Midbrain (tissue), 1 donor: ENCODE data around the gene HTR3B.
"Not testable (repeated sequence)": the region's sequence is repeated elsewhere in the genome, so short reads cannot be mapped to it uniquely, and the experiment has no call there.

Experiments
- DNase-seq: peaks from one replicate; lab custom pipeline; 2025; lab: John Stamatoyannopoulos, UW

HTR3B gene

GRCh38 chr11:113884361-113884836, 20.2 kb upstream of the HTR3B start:
- no peak for DNase-seq

DNA sequence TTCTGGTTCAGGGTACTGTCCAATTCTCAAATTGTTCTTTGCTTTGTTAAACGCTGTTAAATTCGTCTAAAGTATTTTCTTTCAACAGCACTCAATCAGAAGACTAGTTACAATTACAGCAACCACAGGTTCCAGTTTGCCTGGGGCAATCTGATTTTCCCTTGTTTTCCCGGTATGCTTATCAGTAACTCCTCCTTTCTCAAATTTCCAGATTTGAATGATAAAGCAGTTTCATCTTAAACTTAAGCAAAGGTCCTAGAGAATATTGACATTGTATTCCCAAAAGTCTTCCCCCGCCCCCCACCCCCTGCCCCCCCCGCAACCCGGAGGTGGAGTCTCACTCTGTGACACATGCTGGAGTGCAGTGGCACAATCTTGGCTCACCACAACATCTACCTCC, 18.7 kb upstream of the HTR3B start:
- DNase-seq, result no peak

DNA sequence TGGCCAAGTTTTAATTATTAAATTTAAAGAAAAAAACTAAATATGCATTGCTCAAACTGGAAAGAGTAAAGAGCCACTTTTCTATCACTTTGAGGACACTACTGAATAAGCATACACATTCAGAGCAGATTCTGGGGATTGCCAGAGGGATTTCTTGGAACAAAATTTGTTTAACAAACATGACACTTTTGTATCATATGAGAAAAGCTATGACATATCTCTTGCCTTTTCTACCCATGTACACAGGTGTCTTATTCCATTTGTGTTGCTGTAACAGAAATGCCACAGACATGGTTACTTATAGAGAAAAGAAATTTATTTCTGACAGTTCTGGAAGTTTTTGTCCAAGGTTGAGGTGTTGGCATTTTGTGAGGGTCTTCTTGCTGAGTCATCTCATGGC, 15.7 kb upstream of the HTR3B start:
- DNase-seq, result no peak

DNA sequence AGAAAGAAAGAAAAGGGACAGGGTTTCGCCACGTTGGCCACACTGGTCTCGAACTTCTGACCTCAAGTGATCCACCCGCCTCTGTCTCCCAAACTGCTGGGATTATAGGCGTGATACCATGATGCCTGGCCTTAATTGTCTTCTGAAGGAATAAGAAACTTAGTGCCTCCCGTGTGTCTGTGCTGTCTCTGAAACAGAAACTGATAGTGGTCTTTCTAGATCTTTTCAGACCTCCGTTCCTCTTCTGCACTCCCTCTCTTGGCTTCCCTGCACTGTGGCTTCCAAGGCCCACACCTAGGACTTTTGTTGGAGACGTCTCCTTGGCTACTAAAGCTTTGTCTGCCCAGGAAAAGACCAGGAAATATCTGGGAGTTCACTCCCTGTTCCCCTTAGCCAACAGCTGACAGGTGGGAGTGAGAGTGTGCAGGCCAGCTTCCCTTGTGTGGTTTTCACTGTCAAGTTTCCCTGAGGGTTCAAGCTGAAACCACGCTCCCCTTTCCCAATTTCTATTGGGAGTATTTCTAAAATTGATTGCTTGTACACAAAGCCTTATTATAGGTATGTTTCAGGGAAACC, 10.1 kb upstream of the HTR3B start:
- no peak for DNase-seq

DNA sequence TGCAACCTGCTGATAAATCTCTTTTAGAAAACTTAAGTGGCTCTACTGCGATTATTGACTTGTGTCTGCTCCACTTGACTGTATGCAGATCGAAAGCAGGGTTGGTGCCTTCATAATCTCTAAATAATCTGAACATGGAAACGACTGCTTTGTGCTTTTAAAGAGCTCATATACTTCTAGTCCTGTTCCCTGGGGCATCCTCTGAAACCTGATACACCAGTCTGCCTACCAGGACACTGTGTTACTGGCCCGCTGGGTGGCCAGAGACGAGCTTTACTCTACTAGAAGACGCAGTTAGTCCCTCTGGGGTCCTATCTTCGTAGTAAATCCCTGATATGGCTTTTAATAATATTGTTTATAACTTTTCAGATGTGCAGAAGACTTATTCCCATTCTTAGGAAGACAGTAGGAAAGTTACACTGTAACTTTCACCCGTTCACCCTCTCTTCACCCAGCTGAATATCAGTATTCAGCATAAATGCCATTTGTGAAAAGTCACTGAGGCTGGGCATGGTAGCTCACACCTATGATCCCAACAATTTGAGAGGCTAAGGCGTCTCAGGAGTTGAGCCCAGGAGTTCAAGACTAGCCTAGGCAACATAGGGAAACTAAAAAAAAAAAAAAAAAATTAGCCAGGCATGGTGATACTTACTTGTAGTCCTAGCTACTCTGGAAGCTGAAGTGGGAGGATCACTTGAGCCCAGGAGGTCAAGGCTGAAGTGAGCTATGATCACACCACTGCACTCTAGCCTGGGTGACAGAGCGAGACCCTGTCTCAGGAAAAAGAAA, 9.0 kb upstream of the HTR3B start:
- no peak for DNase-seq

DNA sequence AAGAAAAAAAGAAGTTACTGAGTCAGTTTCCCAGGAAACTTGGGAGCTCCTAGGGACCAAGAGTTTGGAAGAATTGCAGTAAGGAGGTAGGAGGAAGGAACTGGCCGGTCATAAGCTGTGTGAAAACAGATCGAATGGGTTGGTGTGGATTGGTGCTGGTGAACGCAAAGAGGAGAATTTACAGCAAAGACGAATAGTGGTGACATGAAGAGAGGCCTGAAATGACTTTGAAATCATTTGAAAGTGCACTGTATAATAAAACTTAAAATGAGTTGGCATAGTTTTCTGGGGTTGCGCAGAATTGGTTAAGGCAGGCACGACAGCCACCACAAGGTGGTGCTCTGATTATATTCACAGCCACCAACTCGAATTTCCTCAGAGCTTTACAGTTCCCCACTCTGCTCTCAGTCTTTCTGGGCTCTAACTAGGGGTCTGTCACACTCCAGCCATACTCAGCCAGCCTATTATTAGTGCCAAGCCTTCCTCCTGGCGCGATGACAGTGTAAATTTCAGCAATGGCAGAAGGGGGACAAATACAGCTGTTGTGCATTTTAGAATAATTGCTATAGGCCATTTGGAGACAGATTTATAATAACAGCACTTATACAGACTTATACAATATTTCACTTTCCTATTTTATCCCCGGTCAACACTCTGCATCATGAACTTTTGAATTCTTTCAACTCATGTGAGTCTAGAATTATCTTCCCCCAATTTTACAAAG, 8.3 kb upstream of the HTR3B start:
- peak; percentile 31 for DNase-seq

GRCh38 chr11:113901141-113901540, 3.5 kb upstream of the HTR3B start:
- no peak for DNase-seq

DNA sequence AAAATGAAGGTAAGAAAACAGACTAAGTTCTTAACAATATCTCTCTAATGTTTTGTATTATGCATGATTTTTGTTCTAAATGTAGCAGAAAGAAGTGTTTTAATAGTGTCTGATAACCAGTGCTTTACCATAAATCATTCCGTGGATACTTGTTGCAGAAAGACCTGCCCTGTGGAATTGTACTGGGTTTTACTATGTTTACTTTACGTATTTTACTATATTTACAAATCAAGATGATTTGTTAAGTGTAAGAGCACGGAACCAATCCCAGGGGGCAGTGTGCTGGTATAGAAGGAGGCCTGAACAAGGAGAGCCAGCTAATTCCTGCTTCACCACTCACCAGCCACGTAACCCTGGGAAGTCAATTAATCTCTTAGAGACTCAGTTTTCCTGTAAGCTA, 1.4 kb downstream of the HTR3B start:
- DNase-seq, result no peak

- DNase-seq, result no peak
Observed at GRCh38 chr11:113906516-113906915, 1.9 kb downstream of the HTR3B start.

GRCh38 chr11:113907152-113907551, 2.6 kb downstream of the HTR3B start:
- DNase-seq, result no peak

GRCh38 chr11:113907681-113908080, 3.1 kb downstream of the HTR3B start:
- DNase-seq, result no peak

DNA sequence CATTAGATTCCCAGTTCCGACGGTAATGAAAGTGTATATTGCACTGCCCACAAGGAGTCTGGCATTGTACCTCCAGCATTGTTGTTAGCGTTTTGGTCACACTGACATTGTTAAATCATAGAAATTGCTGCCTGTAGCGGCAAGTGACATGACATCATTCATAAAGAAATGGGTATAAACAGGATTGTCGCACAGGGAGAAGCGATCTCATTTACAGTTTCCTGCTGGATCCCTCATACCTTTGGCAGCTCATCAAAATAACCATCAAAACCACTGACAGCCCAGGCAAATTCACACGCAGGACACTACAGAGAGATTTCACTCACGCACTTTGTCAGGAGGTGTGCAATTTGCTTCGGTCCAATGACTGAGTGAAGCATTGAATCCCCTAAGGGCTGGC, 3.5 kb downstream of the HTR3B start:
- no peak for DNase-seq

GRCh38 chr11:113911491-113911890, 6.9 kb downstream of the HTR3B start:
- not testable (repeated sequence) for DNase-seq

DNA sequence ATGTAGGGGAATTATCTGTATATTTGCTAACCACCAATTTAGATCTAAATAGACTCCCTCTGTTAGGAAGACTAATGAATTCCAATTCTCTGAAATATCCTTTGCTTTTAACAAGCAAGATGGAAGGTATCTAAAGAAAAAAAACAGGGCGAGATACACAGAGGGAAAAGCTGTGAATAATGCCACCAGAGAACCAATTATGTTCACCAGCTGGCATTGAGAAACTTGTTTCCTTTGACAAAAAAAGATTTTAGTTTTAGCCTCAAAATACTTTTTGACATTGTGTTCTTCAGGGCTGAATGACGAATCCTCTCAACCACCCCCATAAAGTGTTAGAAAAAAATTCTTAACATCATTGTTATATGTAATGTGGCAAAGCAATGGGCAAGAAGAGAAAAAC, 19.0 kb downstream of the HTR3B start:
- no peak for DNase-seq

- no peak for DNase-seq
Observed at GRCh38 chr11:113926273-113927197, 21.9 kb downstream of the HTR3B start.

DNA sequence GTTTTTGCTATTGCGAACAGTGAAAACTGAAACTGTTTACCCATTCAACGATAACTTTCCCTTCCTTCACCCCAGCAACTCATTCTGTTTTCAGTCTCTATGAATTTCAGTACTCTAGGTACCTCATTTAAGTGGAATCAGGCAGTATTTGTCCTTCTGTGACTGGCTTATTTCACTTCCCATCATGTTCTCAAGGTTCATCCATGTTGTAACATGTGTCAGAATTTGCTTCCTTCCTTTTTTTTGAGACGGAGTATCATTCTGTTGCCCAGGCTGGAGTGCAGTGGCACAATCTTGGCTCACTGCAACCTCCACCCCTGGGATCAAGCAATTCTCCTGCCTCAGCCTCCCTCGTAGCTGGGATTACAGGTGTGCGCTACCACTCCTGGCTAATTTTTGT, 23.7 kb downstream of the HTR3B start:
- DNase-seq, result no peak

DNA sequence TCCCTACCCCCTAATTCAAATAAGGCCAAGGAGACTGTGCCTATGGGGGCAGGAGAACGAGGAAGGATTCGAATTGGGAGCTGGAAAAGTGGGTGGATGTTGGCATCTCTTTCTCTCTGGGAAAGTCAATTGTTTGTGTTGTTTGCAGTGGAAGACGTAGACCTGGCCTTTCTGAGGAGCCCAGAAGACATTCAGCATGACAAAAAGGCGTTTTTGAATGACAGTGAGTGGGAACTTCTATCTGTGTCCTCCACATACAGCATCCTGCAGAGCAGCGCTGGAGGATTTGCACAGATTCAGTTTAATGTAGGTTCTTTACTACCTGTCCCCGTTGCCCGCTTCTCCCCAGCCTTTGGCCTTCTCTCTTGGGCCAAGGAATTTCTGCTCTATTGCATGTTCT, 28.2 kb downstream of the HTR3B start:
- DNase-seq, result no peak

GRCh38 chr11:113934193-113934592, 29.6 kb downstream of the HTR3B start:
- not testable (repeated sequence) for DNase-seq

GRCh38 chr11:113934761-113935160, 30.2 kb downstream of the HTR3B start:
- DNase-seq, result no peak

DNA sequence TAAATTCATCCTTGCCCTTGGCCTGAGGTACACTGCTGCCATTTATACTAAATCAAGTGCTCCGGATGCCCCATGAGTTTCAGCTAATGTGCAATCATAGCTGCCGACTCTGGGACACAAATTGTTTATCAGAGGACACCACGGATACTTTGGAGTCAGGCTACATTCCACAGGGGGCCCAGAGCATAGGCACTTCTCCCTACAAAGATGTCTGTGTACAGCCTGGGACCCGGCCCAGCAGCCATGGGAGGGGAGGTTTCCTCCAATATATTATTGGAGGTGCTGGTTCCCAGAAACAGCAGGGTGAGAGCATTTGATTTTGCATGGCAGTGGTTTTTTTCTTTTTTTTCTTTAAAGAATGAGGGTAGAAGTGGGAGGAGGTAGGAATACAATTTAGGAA, 31.3 kb downstream of the HTR3B start:
- no peak for DNase-seq

- DNase-seq, result no peak
Observed at GRCh38 chr11:113937918-113938317, 33.3 kb downstream of the HTR3B start.

DNA sequence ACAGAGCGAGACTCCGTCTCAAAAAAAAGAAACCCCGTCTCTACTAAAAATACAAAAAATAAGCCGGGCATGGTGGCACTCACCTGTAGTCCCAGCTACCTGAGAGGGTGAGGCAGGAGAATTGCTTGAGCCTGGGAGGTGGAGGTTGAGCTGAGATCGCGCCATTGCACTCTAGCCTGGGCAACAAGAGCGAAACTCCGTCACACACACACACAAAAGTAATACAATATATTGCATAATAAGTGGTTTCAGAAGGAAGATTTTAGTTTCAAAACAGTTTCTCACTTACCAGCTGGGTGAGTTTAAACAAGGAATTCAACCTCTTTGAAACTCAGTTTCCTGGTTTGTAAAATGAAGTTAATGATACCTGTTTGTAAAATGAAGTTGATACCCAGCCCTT, 37.7 kb downstream of the HTR3B start:
- DNase-seq, result no peak
